Left ventricle myocardium inferior (tissue), 1 donor: ENCODE measurements around the gene SF3B4. TPM values are rescaled to one million over a fixed set of nuclear protein-coding genes. Genes with fewer than 3 reads are reported as not detected.

Source experiments
- DNase-seq: peaks from one replicate; pipeline ENCODE4 v3.0.0-alpha.2; 2020
- H3K27ac ChIP-seq: fragments of 200-600 bp; replicated peaks from 2 replicates; pipeline ENCODE4 v1.8.0; 2021
- H3K27me3 ChIP-seq: fragments of 200-600 bp; 2 replicates; pipeline ENCODE4 v1.8.0; 2021; ENCODE audit warnings: low read depth
- H3K36me3 ChIP-seq: fragments of 200-600 bp; 2 replicates; pipeline ENCODE4 v1.8.0; 2021
- H3K4me1 ChIP-seq: fragments of 200-600 bp; 2 replicates; pipeline ENCODE4 v1.8.0; 2021
- H3K4me3 ChIP-seq: fragments of 200-600 bp; 2 replicates; pipeline ENCODE4 v1.8.0; 2021; ENCODE audit warnings: mild to moderate bottlenecking, moderate library complexity
- H3K9me3 ChIP-seq: fragments of 200-600 bp; replicated peaks from 2 replicates; pipeline ENCODE4 v1.8.0; 2021
- intact Hi-C: fragments of 100-400 bp; cut with micrococcal nuclease; formaldehyde crosslinking; loops from one replicate; pipeline ENCODE4 v1.11.0; 2022
- total RNA-seq: library from RNA; stranded (reverse); fragmentation: NEBNext Ultra II Directional; extraction: Animal tissue kit (Norgen Biotek cat#: 25700); gene quantifications from one replicate; pipeline ENCODE4 v1.2.1, GENCODE V29; 2021
- TF ChIP-seq, protein P1 (sequence below): fragments of 200-600 bp; IDR thresholded peaks from 2 replicates; pipeline ENCODE4 v1.8.0; 2021; ENCODE audit warnings: antibody characterized with exemption, mild to moderate bottlenecking, borderline replicate concordance
- donor health status: DM: no; HTN: yes; CAD: no; lungs with severe emphysema.

The SF3B4 gene
- total RNA-seq, 1 donor from 2014 or later, result 25.3 TPM

- intact Hi-C loops, result no loop called here
- H3K27ac ChIP-seq, result no peak overlapping the region
- H3K9me3 ChIP-seq, result no peaks in the 10 kb centered on the region
- peaks cover 54% of the 10 kb centered on the region for H3K36me3 ChIP-seq
- DNase-seq, result no peak
- H3K4me1 ChIP-seq, result peaks cover 47% of the 10 kb centered on the region
- TF ChIP-seq, protein P1, sequence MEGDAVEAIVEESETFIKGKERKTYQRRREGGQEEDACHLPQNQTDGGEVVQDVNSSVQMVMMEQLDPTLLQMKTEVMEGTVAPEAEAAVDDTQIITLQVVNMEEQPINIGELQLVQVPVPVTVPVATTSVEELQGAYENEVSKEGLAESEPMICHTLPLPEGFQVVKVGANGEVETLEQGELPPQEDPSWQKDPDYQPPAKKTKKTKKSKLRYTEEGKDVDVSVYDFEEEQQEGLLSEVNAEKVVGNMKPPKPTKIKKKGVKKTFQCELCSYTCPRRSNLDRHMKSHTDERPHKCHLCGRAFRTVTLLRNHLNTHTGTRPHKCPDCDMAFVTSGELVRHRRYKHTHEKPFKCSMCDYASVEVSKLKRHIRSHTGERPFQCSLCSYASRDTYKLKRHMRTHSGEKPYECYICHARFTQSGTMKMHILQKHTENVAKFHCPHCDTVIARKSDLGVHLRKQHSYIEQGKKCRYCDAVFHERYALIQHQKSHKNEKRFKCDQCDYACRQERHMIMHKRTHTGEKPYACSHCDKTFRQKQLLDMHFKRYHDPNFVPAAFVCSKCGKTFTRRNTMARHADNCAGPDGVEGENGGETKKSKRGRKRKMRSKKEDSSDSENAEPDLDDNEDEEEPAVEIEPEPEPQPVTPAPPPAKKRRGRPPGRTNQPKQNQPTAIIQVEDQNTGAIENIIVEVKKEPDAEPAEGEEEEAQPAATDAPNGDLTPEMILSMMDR, result no peak
- H3K27me3 ChIP-seq, result no peaks in the 10 kb centered on the region
- H3K4me3 ChIP-seq, result peak overlapping the region; percentile 90
These were observed 1.3 kb downstream of the SF3B4 start for GRCh38 chr1:149926296-149926695.

- no peaks in the 10 kb centered on the region for H3K27me3 ChIP-seq
- no peaks in the 10 kb centered on the region for H3K9me3 ChIP-seq
- no peak overlapping the region for H3K27ac ChIP-seq
- TF ChIP-seq, protein P1, result no peak
- DNase-seq, result no peak
- intact Hi-C loops, result no loop called here
- peaks cover 54% of the 10 kb centered on the region for H3K36me3 ChIP-seq
- H3K4me1 ChIP-seq, result peaks cover 47% of the 10 kb centered on the region
- H3K4me3 ChIP-seq, result peak overlapping the region; percentile 90
These were observed 1.9 kb downstream of the SF3B4 start for GRCh38 chr1:149925751-149926150.

- Histone ChIP-seq H3K4me3 (no peak overlapping the region), H3K27me3 (no peaks in the 10 kb centered on the region), H3K27ac (no peak overlapping the region), H3K9me3 (no peaks in the 10 kb centered on the region), H3K4me1 (peaks cover 47% of the 10 kb centered on the region), H3K36me3 (peaks cover 54% of the 10 kb centered on the region)
- TF ChIP-seq, protein P1, result no peak
- DNase-seq, result no peak
- intact Hi-C loops, result no loop called here
These were observed 2.3 kb downstream of the SF3B4 start for GRCh38 chr1:149925345-149925744.

DNA sequence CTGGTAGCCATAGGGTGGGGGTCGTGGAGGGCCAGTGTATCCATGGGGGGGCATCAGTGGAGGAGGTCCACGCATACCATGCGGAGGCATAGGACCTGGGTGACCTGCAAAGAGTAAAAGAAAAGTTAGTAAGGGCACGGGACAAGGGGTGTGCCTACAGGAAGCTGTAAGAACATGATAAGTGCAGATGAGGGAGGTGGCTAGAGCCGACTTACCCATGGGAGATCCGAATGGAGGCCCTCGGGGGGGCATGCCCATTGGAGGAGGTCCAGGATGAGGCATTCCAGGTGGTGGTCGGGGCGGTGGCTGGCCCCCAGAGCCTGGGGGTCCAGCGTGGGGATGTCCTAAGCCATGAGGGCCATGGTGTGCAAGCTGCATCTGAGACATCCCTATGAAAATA, 4.0 kb downstream of the SF3B4 start:
- DNase-seq, result no peak
- Histone ChIP-seq H3K4me3 (no peak overlapping the region), H3K36me3 (peaks cover 54% of the 10 kb centered on the region), H3K9me3 (no peaks in the 10 kb centered on the region), H3K27ac (no peak overlapping the region), H3K4me1 (peaks cover 42% of the 10 kb centered on the region), H3K27me3 (peaks cover 3% of the 10 kb centered on the region)
- TF ChIP-seq, protein P1, result no peak
- intact Hi-C loops, result no loop called here

DNA sequence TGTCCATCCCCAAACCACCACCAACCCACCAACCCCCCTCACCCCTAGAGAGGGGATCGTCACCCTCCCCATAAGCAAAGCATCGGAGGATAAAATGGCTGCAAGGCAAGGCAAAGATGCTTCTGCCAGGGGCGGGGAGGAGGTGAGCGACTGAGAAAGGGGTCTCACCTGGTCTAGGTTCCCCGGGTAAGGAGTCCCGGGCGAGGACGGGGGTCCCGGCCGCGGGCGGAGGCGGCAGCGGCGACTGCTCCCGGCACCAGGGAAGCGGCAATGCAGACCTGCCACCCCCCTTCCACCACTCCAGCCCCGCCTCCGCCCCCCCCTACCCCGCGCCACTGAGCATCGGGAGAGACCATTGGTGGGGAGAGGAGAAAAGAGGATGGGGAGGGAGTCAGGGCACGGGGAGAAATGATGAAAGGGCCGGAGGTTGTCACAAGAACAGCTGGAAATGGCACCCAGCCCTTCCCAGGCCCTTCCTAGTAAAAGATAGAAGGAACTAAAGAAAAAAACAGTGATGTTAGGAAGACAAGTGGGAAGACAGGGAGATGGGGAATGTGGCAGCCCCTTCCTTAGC, 9.9 kb downstream of the SF3B4 start, which contains the start of gene SV2A:
SV2A (minus strand) TSS at position 274 of the 574 bp plus-strand sequence. CDS start 4,004 bp downstream, outside the sequence.
- Histone ChIP-seq H3K27ac (no peak within 1 kb of the TSS), H3K4me1 (peaks cover 10% of the 10 kb centered on the region), H3K9me3 (no peaks in the 10 kb centered on the region), H3K4me3 (peak within 1 kb of the TSS; percentile 59), H3K27me3 (peaks cover 23% of the 10 kb centered on the region), H3K36me3 (peaks cover 13% of the 10 kb centered on the region)
- intact Hi-C loops, result no loop called here
- no peak for DNase-seq
- TF ChIP-seq, protein P1, result no peak
